Jurkat, Clone E6-1 (cell line): Measurements from ENCODE around the gene MYO1A.
A peak's percentile ranks its signal among the peaks of the same experiment; 100 is the strongest.
"Not testable (repeated sequence)": the region's sequence is repeated elsewhere in the genome, so short reads cannot be mapped to it uniquely, and the experiment has no call there.

ENCODE experiments used
- DNase-seq: peaks from one replicate; pipeline ENCODE4 v3.0.0-alpha.2; 2011; ENCODE audit warnings: low read depth, low spot score
- H3K4me3 ChIP-seq: 2 replicates; pipeline ENCODE4 v1.5.1; 2011; ENCODE audit warnings: mild to moderate bottlenecking, low read length, control low read depth, moderate library complexity

The MYO1A gene

GRCh38 chr12:57088354-57089270, 38.7 kb upstream of the MYO1A start, which contains the start of gene NAB2:
NAB2 (plus strand) TSS chr12:57089114; CDS start chr12:57089272, 158 bp downstream.
- peak within 1 kb of the TSS; percentile 69 for H3K4me3 ChIP-seq

GRCh38 chr12:57087691-57088353, 37.9 kb upstream of the MYO1A start:
- H3K4me3 ChIP-seq: peak overlapping the region; percentile 69
- peak; percentile 90 for DNase-seq

More at GRCh38 chr12:57088354-57089270, 38.7 kb upstream of the MYO1A start, which contains the start of gene NAB2:
- peak; percentile 89 for DNase-seq

GRCh38 chr12:57087010-57087690, 37.2 kb upstream of the MYO1A start:
- peak overlapping the region; percentile 69 for H3K4me3 ChIP-seq
- peak; percentile 80 for DNase-seq

GRCh38 chr12:57086493-57087009, 36.6 kb upstream of the MYO1A start:
- DNase-seq: peak; percentile 37
- H3K4me3 ChIP-seq: peak overlapping the region; percentile 69

- peak overlapping the region; percentile 69 for H3K4me3 ChIP-seq
- DNase-seq: no peak
These were observed 36.1 kb upstream of the MYO1A start for GRCh38 chr12:57085999-57086492.

- H3K4me3 ChIP-seq: no peak overlapping the region
- no peak for DNase-seq
These were observed 30.9 kb upstream of the MYO1A start for GRCh38 chr12:57080855-57081254.

GRCh38 chr12:57079821-57080220, 29.9 kb upstream of the MYO1A start:
- no peak for DNase-seq
- no peak overlapping the region for H3K4me3 ChIP-seq

GRCh38 chr12:57078519-57079404, 28.8 kb upstream of the MYO1A start, which contains the start of gene NEMP1:
NEMP1 (minus strand) TSS chr12:57078791; CDS start chr12:57078745, 46 bp downstream.
- peak; percentile 100 for DNase-seq
- H3K4me3 ChIP-seq: peak within 1 kb of the TSS; percentile 75

- DNase-seq, H3K4me3 ChIP-seq: not testable (repeated sequence)
These were observed 23.9 kb upstream of the MYO1A start for GRCh38 chr12:57073566-57074450.

- DNase-seq: no peak
- no peak overlapping the region for H3K4me3 ChIP-seq
These were observed 22.7 kb upstream of the MYO1A start for GRCh38 chr12:57072661-57073060.

GRCh38 chr12:57069523-57069922, 19.6 kb upstream of the MYO1A start:
- peak; percentile 77 for DNase-seq
- H3K4me3 ChIP-seq: no peak overlapping the region

GRCh38 chr12:57066245-57066644, 16.3 kb upstream of the MYO1A start:
- no peak for DNase-seq
- H3K4me3 ChIP-seq: no peak overlapping the region

- DNase-seq: no peak
- no peak overlapping the region for H3K4me3 ChIP-seq
These were observed 14.2 kb upstream of the MYO1A start for GRCh38 chr12:57063991-57064685.

- H3K4me3 ChIP-seq: no peak overlapping the region
These were observed 8.5 kb upstream of the MYO1A start for GRCh38 chr12:57058454-57058853.

GRCh38 chr12:57057067-57057751, 7.3 kb upstream of the MYO1A start:
- no peak overlapping the region for H3K4me3 ChIP-seq
- no peak for DNase-seq

More at GRCh38 chr12:57058454-57058853, 8.5 kb upstream of the MYO1A start:
- no peak for DNase-seq

- no peak for DNase-seq
- H3K4me3 ChIP-seq: no peak overlapping the region
These were observed 5.9 kb upstream of the MYO1A start for GRCh38 chr12:57055824-57056223.
